ENCODE measurements around the gene MTUS2.
A peak's percentile ranks its signal among the peaks of the same experiment; 100 is the strongest.

The MTUS2 gene

GRCh38 chr13:29065142-29065541 is 245.0 kb downstream of the MTUS2 start:
- no peak for DNase-seq (ENCODE audit: low read depth)
- no peak overlapping the region for H3K4me3 ChIP-seq (ENCODE audit: low read depth, low read length)
- TF ChIP-seq MYC (IDR thresholded peaks at IDR 0.05; ENCODE audit: low read depth, low read length), result no peak

DNA sequence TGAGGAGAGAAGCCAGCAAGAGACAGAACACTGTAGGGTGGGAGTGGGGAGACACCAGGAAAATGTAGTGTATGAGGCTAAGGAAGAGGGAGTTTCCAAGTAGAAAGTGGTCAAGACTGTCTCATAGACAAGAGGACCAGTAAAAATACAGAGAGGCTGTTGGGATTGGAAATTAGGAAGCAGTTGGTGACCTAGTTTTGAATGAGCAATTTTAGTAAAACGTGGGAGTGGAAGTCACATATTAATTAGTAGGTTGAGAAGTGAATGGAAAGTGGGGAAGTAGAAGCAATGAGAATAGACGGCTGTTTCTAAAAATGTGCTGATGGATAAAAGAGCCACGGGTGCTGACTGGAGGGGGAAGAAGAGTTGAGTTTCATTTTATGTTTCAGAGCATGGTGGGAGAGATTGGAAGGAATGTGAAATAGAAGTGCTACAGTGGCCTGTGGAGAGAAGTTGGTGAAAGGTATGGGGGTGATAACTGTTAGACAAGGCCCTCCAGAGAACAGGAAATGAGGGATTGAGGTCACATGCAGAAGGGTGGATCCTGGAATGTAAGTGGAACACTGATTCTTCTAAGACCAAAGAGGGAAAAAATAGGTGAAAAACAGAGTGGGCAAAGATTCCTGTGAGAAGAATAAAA is 247.3 kb downstream of the MTUS2 start:
- no peak for DNase-seq (ENCODE audit: low read depth)
- H3K4me3 ChIP-seq (ENCODE audit: low read depth, low read length), result no peak overlapping the region
- no peak for TF ChIP-seq POLR2A (IDR thresholded peaks at IDR 0.05; ENCODE audit: extremely low read depth, insufficient read length)
- TF ChIP-seq MYC (IDR thresholded peaks at IDR 0.05; ENCODE audit: low read depth, low read length), result no peak
- TF ChIP-seq, protein P1, sequence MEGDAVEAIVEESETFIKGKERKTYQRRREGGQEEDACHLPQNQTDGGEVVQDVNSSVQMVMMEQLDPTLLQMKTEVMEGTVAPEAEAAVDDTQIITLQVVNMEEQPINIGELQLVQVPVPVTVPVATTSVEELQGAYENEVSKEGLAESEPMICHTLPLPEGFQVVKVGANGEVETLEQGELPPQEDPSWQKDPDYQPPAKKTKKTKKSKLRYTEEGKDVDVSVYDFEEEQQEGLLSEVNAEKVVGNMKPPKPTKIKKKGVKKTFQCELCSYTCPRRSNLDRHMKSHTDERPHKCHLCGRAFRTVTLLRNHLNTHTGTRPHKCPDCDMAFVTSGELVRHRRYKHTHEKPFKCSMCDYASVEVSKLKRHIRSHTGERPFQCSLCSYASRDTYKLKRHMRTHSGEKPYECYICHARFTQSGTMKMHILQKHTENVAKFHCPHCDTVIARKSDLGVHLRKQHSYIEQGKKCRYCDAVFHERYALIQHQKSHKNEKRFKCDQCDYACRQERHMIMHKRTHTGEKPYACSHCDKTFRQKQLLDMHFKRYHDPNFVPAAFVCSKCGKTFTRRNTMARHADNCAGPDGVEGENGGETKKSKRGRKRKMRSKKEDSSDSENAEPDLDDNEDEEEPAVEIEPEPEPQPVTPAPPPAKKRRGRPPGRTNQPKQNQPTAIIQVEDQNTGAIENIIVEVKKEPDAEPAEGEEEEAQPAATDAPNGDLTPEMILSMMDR (IDR thresholded peaks at IDR 0.05; ENCODE audit: low read depth, low read length), result no peak
- no peak for TF ChIP-seq MAX (IDR thresholded peaks at IDR 0.05; ENCODE audit: low read depth, low read length)

DNA sequence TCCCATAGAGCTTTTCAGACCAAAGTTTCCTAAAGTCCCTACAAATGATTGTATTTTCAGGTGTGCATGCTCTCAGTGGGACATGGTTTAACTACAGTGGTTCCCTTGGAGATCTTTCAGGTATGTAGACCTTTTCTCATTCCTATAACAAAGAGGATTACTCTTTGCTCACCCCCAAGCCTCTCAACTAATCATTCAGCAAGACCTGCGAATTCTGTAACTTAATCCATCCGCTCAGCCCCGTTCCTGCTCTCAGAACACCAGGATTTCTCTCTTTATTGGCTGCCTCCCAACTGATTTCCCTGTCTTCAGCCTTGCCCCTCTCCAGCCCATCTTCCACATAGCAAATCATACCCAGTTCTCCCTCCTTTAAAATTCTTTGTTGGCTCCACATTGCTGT is 253.6 kb downstream of the MTUS2 start:
- no peak overlapping the region for H3K4me3 ChIP-seq (ENCODE audit: low read depth, low read length)
- no peak for DNase-seq (ENCODE audit: low read depth)
- TF ChIP-seq POLR2A (IDR thresholded peaks at IDR 0.05; ENCODE audit: extremely low read depth, insufficient read length) (no peak), MYC (IDR thresholded peaks at IDR 0.05; ENCODE audit: low read depth, low read length) (no peak), MAX (IDR thresholded peaks at IDR 0.05; ENCODE audit: low read depth, low read length) (no peak)
- TF ChIP-seq, protein P1 (IDR thresholded peaks at IDR 0.05; ENCODE audit: low read depth, low read length), result no peak

- no peak overlapping the region for H3K4me3 ChIP-seq (ENCODE audit: low read depth, low read length)
- no peak for DNase-seq (ENCODE audit: low read depth)
- TF ChIP-seq MAX (IDR thresholded peaks at IDR 0.05; ENCODE audit: low read depth, low read length), result no peak
- no peak for TF ChIP-seq MYC (IDR thresholded peaks at IDR 0.05; ENCODE audit: low read depth, low read length)
- TF ChIP-seq, protein P1 (IDR thresholded peaks at IDR 0.05; ENCODE audit: low read depth, low read length), result no peak
- no peak for TF ChIP-seq POLR2A (IDR thresholded peaks at IDR 0.05; ENCODE audit: extremely low read depth, insufficient read length)
Measured at GRCh38 chr13:29077051-29077813, 257.1 kb downstream of the MTUS2 start.

GRCh38 chr13:29081036-29081435 is 260.9 kb downstream of the MTUS2 start:
- TF ChIP-seq POLR2A (IDR thresholded peaks at IDR 0.05; ENCODE audit: extremely low read depth, insufficient read length) (no peak), MAX (IDR thresholded peaks at IDR 0.05; ENCODE audit: low read depth, low read length) (no peak), MYC (IDR thresholded peaks at IDR 0.05; ENCODE audit: low read depth, low read length) (no peak)
- TF ChIP-seq, protein P1 (IDR thresholded peaks at IDR 0.05; ENCODE audit: low read depth, low read length), result peak; percentile 35
- DNase-seq (ENCODE audit: low read depth), result peak; percentile 59
- no peak overlapping the region for H3K4me3 ChIP-seq (ENCODE audit: low read depth, low read length)

DNA sequence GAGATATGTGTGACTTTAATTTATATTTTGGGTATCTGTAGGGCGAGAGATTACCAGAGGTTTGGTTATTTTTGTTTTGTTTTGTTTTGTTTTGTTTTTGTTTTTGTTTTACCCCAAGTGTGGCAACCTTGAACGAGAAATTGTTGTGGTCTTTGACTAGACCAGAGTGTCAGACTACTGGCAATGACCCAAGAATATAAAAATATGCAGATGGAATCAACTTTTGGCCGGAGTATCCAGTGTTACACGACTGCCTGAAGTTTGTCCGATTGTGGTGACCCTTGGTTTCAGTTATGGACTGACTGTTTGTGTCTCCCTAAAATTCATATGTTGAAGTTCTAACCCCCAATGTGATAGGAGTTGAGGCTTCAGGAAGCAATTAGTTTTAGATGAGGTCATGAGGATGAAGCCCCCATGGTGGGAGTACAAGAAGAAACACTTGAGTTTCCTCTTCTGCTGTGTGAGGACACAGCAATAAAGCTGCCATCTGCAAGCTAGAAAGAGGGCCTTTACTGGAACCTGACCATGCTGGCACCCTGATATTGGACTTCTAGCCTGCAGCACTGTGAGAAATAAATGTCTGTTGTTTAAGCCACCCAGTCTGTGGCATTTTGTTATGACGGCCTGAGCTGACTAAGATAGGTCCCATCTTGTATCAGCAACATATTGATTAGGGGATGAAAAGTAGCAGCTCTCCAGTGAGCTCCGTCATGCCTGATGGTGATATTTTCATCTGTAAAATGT is 261.7 kb downstream of the MTUS2 start:
- DNase-seq (ENCODE audit: low read depth), result no peak
- TF ChIP-seq MAX (IDR thresholded peaks at IDR 0.05; ENCODE audit: low read depth, low read length) (no peak), MYC (IDR thresholded peaks at IDR 0.05; ENCODE audit: low read depth, low read length) (no peak), POLR2A (IDR thresholded peaks at IDR 0.05; ENCODE audit: extremely low read depth, insufficient read length) (no peak)
- TF ChIP-seq, protein P1 (IDR thresholded peaks at IDR 0.05; ENCODE audit: low read depth, low read length), result no peak

More for the DNA sequence above, 261.7 kb downstream of the MTUS2 start:
- H3K4me3 ChIP-seq (ENCODE audit: low read depth, low read length), result no peak overlapping the region
